Left renal pelvis (tissue), 4 donors: Measurements from ENCODE around the gene EEF1AKMT2. TPM values are rescaled to one million over a fixed set of nuclear protein-coding genes. Genes with fewer than 3 reads are reported as not detected.

Experiments used
- DNase-seq, 4 donors: peaks; one replicate each; pipeline ENCODE4 v3.0.0-alpha.2; 2013; ENCODE audit warnings: low read depth in 4 of 4, low spot score in 3 of 4
- polyA plus RNA-seq, 4 donors: library from polyadenylated mRNA; unstranded; fragments of 120-200 nt; gene quantifications; one replicate each; pipeline ENCODE4 v1.2.1, GENCODE V29; 2013; ENCODE audit not compliant: insufficient read length in 4 of 4

Gene EEF1AKMT2
- polyA plus RNA-seq, 4 donors: 36.4 to 41.5 (median 38.2) TPM

DNA sequence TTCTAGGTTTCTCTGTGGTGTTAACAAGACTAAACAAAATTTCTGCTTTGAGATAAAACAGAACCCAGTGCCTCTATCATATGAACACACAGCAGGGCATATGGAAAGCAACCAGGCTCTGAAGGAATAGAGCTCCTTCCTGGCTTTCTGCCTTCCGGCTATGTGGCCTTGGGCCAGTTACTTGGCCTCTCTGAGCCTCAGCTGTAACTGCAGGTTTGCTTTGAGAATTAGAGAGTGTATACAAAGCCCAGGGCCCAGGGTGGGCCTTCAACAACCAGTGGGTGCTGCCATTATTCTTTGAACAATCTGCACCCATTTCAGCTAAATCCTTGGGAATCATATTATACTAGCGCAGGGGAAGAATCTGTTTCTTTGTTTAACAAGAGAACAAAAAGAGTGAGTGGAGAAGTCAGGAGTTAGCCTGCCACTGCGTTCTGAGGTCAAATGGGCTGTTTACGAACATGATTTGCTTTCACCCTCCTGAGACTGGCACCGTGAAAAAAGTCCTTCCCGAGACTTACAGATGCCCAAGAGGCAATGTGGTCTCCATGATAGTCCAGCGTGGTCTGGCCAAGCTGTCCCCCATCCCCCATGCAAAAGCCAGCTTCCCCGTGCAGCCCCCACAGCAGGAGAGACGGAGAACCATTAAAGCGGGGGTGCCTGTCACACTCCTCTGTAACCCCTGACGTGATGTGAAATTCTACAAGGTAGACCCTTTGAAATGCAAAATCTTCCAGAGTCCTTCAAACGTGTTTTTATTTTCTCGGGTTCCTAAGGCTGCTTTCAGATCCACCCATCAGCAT, 52.4 kb downstream of the EEF1AKMT2 start:
- DNase-seq: no peak

GRCh38 chr10:124738441-124738840, 53.2 kb downstream of the EEF1AKMT2 start:
- no peak for DNase-seq

GRCh38 chr10:124737708-124738107, 54.0 kb downstream of the EEF1AKMT2 start:
- DNase-seq: no peak

- no peak for DNase-seq
Observed at GRCh38 chr10:124737221-124737620, 54.5 kb downstream of the EEF1AKMT2 start.

GRCh38 chr10:124736491-124737136, 55.1 kb downstream of the EEF1AKMT2 start:
- no peak for DNase-seq

- no peak for DNase-seq
Observed at GRCh38 chr10:124735491-124736286, 56.0 kb downstream of the EEF1AKMT2 start.

- no peak for DNase-seq
Observed at GRCh38 chr10:124734311-124735166, 57.1 kb downstream of the EEF1AKMT2 start.

- DNase-seq: no peak
Observed at GRCh38 chr10:124733571-124734245, 58.0 kb downstream of the EEF1AKMT2 start.

DNA sequence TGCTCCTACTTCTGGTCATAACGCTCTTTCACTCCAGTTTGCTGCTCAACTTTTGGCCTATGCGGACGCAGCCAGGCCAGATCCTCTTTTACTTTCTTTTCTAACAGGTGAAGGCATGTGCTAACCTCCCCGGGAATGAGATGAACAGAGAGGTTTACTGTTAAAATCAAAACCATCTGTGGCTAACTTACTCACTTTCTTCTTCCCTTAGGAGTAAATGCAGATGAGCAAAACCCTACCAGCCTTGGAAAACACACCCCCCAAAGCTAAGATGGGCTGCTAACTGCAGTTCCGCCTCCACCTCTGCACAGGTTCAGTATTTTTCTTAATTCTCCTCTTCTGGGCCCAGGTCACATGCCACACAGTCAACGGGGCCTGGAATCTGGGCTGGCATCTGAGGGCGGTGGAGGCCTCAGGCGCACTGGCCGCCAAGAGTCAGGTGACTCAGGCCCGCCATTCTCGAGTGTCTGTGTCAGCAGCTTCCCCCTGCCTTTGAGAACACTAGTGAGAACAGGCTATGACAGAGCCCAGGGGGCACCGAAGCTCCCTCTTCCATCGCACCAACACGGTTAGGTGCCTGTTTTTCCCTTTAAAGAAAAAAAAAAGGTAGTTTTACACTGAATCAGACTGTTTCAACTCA, 58.6 kb downstream of the EEF1AKMT2 start:
- no peak for DNase-seq

GRCh38 chr10:124731551-124731950, 60.1 kb downstream of the EEF1AKMT2 start:
- no peak for DNase-seq

- no peak for DNase-seq
Observed at GRCh38 chr10:124730790-124731189, 60.9 kb downstream of the EEF1AKMT2 start.

- no peak for DNase-seq
Observed at GRCh38 chr10:124728830-124729661, 62.6 kb downstream of the EEF1AKMT2 start.

DNA sequence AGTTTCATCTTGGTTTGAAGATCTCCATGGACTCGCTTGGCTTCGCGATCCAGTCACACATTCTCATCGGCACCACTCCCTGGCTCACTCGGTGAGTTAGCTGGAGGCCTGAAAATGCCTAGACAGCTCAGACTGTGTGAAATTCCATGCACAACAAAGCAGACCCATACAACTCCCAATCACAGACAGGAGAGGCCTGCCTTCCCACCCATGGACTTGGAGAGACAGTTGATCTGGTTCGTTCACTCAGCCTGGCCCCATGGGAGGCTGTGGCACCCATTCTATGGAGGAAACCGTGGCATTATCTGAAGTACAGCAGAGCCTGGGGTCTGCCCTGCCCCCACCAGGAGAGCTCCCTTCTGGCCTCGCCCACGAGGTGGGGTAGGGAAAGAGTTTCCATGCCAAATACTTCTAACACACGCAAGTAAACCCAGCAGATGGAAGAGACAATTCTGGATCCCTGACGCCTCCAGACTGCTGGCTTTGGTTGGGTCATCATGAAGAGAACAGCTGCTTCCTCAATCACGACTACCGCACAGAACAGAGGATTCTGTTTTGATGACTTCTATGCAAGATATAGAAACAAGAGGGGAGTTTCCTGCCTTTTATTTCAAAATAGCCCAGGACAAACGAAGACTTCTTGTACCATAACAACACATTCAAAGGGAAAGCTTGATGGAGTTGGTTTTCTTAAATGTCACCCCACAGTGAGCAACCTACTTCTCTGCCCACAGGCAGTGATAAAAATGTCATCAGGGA, 63.4 kb downstream of the EEF1AKMT2 start:
- no peak for DNase-seq

DNA sequence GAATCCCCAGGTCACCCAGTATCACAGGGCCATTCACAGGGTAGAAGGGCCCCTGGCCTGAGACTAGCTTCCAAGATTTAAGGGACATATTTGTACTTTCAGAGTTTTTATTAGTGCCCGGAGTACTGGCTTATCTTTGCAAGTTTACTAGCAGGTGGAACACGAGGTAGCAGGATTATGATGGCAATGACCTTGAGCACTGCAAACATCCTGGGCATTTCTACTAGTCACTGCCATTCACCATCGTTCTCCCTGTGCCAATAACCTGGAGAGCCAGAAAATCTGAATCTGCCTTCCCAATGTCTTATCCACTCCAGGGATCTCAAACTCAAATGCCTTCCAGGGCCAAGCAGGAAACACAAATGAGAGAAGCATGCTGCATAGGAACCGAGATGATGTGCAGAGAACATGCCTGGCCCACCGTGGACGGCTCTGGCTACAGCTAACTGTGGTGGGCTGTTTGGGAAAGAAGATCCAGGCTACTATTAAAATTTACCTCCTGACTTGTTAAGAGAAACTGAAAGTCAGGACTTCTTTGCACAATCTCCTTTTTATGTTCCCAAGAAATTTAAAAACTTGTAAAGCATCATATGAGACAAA, 64.2 kb downstream of the EEF1AKMT2 start:
- no peak for DNase-seq

GRCh38 chr10:124725791-124726190, 65.9 kb downstream of the EEF1AKMT2 start:
- DNase-seq: no peak

DNA sequence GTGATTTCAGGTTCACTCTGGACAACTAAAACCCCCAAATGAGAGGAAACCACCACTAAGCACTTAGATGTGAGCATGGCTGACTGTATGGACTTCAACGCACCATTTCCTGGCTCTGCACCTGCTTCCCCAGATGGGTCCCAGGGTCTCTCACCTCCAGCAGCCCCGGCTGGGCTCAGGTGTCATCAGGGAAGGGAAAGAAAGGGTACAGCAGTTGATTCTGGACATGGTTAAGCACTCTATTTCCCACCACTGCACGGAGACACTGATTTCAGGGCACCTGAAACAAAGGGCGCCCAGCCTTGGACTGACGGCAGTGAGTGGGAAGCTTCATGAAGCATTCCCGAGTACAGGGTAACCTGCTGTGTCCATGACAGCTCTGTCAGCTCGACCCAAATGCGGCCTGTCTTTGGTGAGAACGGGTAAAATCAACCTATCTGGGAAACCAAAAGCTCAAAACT, 66.5 kb downstream of the EEF1AKMT2 start:
- DNase-seq: no peak
